ENCODE data around the gene CFAP221. TPM values are rescaled to one million over a fixed set of nuclear protein-coding genes. Genes with fewer than 3 reads are reported as not detected.

CFAP221 gene
- total RNA-seq, 1 donor from 2014 or later, result 1.1 TPM

GRCh38 chr2:119674711-119675500 is 130.7 kb downstream of the CFAP221 start:
- no peak for DNase-seq (ENCODE audit: extremely low read depth, low read depth, low spot score)

GRCh38 chr2:119678021-119678656 is 133.9 kb downstream of the CFAP221 start:
- no peak for DNase-seq (ENCODE audit: extremely low read depth, low read depth, low spot score)

GRCh38 chr2:119679526-119679837 is 135.2 kb downstream of the CFAP221 start:
- DNase-seq (ENCODE audit: extremely low read depth, low read depth, low spot score), result no peak

- DNase-seq (ENCODE audit: extremely low read depth, low read depth, low spot score), result no peak
These were observed 135.6 kb downstream of the CFAP221 start for GRCh38 chr2:119679846-119680245.

- DNase-seq (ENCODE audit: extremely low read depth, low read depth, low spot score), result no peak
These were observed 136.4 kb downstream of the CFAP221 start for GRCh38 chr2:119680457-119681202.

GRCh38 chr2:119681203-119681867 is 137.1 kb downstream of the CFAP221 start:
- DNase-seq (ENCODE audit: extremely low read depth, low read depth, low spot score), result no peak

GRCh38 chr2:119681868-119682220 is 137.6 kb downstream of the CFAP221 start:
- DNase-seq (ENCODE audit: extremely low read depth, low read depth, low spot score), result no peak

GRCh38 chr2:119682578-119682977 is 138.3 kb downstream of the CFAP221 start:
- DNase-seq (ENCODE audit: extremely low read depth, low read depth, low spot score), result no peak

GRCh38 chr2:119683074-119683712 is 138.9 kb downstream of the CFAP221 start:
- no peak for DNase-seq (ENCODE audit: extremely low read depth, low read depth, low spot score)

- no peak for DNase-seq (ENCODE audit: extremely low read depth, low read depth, low spot score)
These were observed 139.6 kb downstream of the CFAP221 start for GRCh38 chr2:119683713-119684443.

- DNase-seq (ENCODE audit: extremely low read depth, low read depth, low spot score), result no peak
These were observed 140.3 kb downstream of the CFAP221 start for GRCh38 chr2:119684518-119684917.

GRCh38 chr2:119688616-119689015 is 144.4 kb downstream of the CFAP221 start:
- no peak for DNase-seq (ENCODE audit: extremely low read depth, low read depth, low spot score)

- DNase-seq (ENCODE audit: extremely low read depth, low read depth, low spot score), result no peak
These were observed 145.0 kb downstream of the CFAP221 start for GRCh38 chr2:119689218-119689617.

- no peak for DNase-seq (ENCODE audit: extremely low read depth, low read depth, low spot score)
These were observed 146.9 kb downstream of the CFAP221 start for GRCh38 chr2:119691189-119691588.

GRCh38 chr2:119691651-119692245 is 147.5 kb downstream of the CFAP221 start:
- DNase-seq (ENCODE audit: extremely low read depth, low read depth, low spot score), result no peak

- DNase-seq (ENCODE audit: extremely low read depth, low read depth, low spot score), result no peak
These were observed 148.1 kb downstream of the CFAP221 start for GRCh38 chr2:119692310-119692709.

GRCh38 chr2:119692954-119693353 is 148.7 kb downstream of the CFAP221 start:
- no peak for DNase-seq (ENCODE audit: extremely low read depth, low read depth, low spot score)

GRCh38 chr2:119693567-119693966 is 149.3 kb downstream of the CFAP221 start:
- DNase-seq (ENCODE audit: extremely low read depth, low read depth, low spot score), result no peak

GRCh38 chr2:119693967-119694366 is 149.7 kb downstream of the CFAP221 start:
- DNase-seq (ENCODE audit: extremely low read depth, low read depth, low spot score), result no peak

- DNase-seq (ENCODE audit: extremely low read depth, low read depth, low spot score), result no peak
These were observed 150.2 kb downstream of the CFAP221 start for GRCh38 chr2:119694470-119694844.

Data from glomerular endothelial cell (primary cell).